ENCODE measurements around the gene PITX2.

GRCh38 chr4:110644008-110644407 is 21.1 kb upstream of the PITX2 start:
- TF ChIP-seq CTCF (IDR thresholded peaks at IDR 0.05), result no peak
- TF ChIP-seq EP300 (IDR thresholded peaks at IDR 0.05; ENCODE audit: low read depth), result no peak
- no peak for TF ChIP-seq POLR2A (IDR thresholded peaks at IDR 0.05)
- no peak for TF ChIP-seq POLR2AphosphoS5 (IDR thresholded peaks at IDR 0.05)

All from transverse colon (tissue), 4 donors.